ENCODE measurements around the gene CNTN2. TPM values are rescaled to one million over a fixed set of nuclear protein-coding genes. Genes with fewer than 3 reads are reported as not detected.

Gene CNTN2
- total RNA-seq, 1 donor from 2014 or later: 8.0 TPM

GRCh38 chr1:205048382-205048781, 5.4 kb downstream of the CNTN2 start:
- DNase-seq (ENCODE audit: low spot score): no peak
- intact Hi-C loops (cut with DNase I): no loop called here
- ATAC-seq: no peak

DNA sequence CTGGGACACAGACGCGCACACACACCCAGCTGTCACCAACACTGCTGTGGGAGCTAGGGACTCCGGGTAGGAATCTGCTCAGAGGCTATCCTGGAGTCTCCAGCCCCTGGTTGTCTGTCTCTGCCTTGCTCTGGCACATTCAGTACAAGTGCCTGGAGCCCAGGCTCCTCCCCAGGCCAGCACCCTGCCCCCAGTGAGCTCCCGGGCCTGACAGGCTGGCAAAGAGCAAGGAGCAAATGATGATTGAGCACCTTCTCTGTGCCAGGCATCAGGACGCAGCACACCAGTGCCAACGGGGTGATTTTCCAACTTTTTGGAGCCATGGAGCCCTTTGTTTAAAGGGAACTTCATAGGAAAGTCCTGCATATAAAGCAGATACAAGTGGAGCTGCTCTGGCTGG, 6.5 kb downstream of the CNTN2 start:
- intact Hi-C loops (cut with DNase I): no loop called here
- no peak for DNase-seq (ENCODE audit: low spot score)
- ATAC-seq: peak; percentile 16

DNA sequence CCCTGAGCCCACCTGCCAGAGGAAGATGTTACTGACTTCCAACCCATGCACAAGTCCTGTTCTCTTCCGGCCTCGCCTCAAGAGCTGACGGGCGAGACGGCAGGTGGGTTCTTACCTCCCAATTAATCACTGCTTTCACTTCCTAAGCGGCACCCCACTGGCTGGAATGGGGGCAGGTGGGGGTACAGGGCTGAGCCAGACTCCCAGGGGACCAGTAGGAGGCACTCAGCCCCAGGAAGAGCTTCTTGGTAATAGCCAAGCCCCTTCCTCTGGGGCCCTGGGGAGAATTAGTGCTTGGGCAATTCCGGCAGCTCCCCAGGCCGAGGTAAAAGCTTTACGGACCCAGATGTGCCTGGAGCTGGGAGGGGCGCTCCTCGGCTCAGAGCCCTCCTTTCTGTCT, 9.7 kb downstream of the CNTN2 start:
- DNase-seq (ENCODE audit: low spot score) (no peak), ATAC-seq (no peak)
- intact Hi-C loops (cut with DNase I): no loop called here

DNA sequence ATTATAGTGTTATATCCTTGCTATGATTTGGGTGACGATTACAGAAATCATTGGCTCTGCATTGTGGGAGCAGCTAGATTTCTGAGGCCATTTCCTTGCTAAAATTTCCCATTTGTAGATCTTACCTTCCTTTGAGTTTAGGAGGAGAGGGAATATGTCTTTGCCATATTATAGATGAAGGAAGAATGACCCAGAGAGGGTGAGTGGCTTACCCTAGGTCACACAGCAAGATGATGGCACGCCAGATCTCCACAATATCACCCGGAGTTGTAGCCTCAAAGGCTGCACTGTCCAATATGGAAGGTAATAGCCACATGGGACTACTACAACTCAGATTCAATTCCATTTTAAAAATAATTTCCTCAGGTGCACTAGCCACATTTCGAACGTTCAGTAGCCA, 10.3 kb downstream of the CNTN2 start:
- ATAC-seq (no peak), DNase-seq (ENCODE audit: low spot score) (no peak)
- intact Hi-C loops (cut with DNase I): no loop called here

DNA sequence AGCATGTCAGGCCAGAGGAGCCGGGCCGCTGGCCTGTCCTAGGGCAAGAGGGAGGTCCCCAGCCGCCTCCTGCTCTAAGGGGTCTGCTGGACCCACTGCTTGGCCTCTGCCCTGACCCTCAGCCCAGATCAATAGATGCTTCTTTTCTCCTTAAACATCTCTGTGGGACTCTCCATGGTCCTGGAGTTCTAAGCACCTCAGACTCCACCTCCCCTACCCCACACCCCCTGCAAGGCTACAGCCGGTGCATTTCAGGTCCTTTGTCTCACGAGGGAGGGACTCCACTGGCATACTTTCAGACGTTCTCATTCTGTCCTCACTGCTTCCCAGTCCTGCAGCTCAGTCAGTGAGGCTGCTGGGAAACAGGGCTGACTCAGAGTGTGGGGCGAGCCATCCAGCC, 11.0 kb downstream of the CNTN2 start:
- no peak for DNase-seq (ENCODE audit: low spot score)
- intact Hi-C loops (cut with DNase I): no loop called here
- ATAC-seq: no peak

DNA sequence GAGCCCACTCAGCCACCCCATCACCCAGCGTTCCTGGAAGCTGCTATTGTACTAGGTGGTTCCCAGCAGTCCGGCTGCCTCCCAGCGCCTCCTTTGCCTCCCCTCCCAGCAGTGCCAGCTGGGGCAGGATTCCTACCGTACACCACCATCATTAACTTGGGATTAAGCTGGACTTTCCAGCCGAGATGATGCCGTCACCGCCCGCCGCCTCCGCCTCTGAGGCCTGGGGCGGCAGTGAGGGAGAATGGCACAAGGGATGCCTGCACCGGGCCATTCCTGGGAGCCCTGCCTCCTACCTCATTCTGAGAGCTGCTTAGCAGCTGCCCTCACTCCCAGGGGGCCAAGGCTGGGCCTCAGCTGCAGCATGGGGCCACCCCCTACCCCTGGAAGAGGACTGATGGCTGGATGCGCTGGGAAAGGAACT, 13.2 kb downstream of the CNTN2 start:
- DNase-seq (ENCODE audit: low spot score) (no peak), ATAC-seq (no peak)
- intact Hi-C loops (cut with DNase I): no loop called here

GRCh38 chr1:205056956-205057568, 14.1 kb downstream of the CNTN2 start:
- intact Hi-C loops (cut with DNase I): no loop called here
- ATAC-seq: no peak
- no peak for DNase-seq (ENCODE audit: low spot score)

- DNase-seq (ENCODE audit: low spot score) (no peak), ATAC-seq (no peak)
- intact Hi-C loops (cut with DNase I): no loop called here
These were observed 15.0 kb downstream of the CNTN2 start for GRCh38 chr1:205057808-205058575.

GRCh38 chr1:205058853-205059252, 15.8 kb downstream of the CNTN2 start:
- intact Hi-C loops (cut with DNase I): no loop called here
- DNase-seq (ENCODE audit: low spot score): no peak
- no peak for ATAC-seq

- intact Hi-C loops (cut with DNase I): loop anchor here (5.0 kb wide), 1 partner anchor 72 kb away; no protein-coding TSS in a partner anchor
- ATAC-seq (no peak), DNase-seq (ENCODE audit: low spot score) (no peak)
These were observed 16.6 kb downstream of the CNTN2 start for GRCh38 chr1:205059660-205060059.

DNA sequence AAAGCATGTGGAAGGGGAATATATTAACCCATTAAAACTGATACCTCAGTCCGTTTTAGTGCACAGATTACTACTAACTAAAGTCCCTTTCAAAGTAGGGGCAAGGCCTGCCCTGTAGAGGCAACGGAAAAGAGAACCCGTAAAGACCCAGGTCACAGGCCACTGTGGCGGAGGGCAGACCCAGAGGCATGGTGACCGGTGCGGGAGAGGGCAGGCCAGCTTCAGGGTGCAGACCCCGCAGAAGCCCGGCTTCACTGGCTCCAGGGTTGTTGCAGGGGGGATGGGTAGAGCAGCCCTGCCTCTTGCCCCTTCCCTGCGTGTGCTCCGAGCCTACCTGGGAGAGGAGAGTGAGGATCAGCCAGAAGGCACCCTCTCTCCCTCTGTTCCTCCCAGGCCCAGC, 17.7 kb downstream of the CNTN2 start:
- intact Hi-C loops (cut with DNase I): loop anchor here (5.0 kb wide), 1 partner anchor 73 kb away; no protein-coding TSS in a partner anchor
- no peak for ATAC-seq
- no peak for DNase-seq (ENCODE audit: low spot score)

DNA sequence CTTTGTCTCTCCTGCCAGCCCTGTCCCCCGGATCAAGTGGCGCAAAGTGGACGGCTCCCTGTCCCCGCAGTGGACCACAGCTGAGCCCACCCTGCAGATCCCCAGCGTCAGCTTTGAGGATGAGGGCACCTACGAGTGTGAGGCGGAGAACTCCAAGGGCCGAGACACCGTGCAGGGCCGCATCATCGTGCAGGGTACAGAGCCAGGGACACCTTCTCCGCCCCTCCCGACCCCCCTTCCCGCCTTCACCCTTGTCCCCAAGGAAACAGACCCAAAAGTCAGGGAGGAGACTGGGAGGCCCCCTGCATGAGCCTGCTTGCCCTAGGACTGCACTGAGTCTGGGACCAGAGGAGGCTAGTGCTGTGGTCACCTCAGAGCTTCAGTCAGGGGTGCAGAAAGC, 18.2 kb downstream of the CNTN2 start:
- DNase-seq (ENCODE audit: low spot score) (no peak), ATAC-seq (peak; percentile 63)

DNA sequence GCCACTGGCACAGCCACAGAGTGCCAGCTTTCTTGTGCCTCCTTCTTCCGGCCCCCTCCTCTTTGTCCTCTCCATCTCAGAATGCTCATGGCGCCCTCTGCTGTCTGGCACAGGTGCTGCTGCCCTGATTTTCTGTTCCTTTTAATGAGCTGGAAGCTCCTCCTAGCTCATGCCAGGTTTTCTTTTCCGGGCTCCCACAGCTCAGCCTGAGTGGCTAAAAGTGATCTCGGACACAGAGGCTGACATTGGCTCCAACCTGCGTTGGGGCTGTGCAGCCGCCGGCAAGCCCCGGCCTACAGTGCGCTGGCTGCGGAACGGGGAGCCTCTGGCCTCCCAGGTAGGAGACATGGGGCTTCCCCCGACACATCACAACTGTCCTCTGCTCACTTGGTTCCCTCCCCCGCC, 18.7 kb downstream of the CNTN2 start:
- intact Hi-C loops (cut with DNase I): loop anchor here (5.0 kb wide), 1 partner anchor 74 kb away; no protein-coding TSS in a partner anchor
- peak; percentile 72 for ATAC-seq
- peak; percentile 88 for DNase-seq (ENCODE audit: low spot score)

More for the DNA sequence above, 18.2 kb downstream of the CNTN2 start:
- intact Hi-C loops (cut with DNase I): loop anchor here (5.0 kb wide), 1 partner anchor 74 kb away; no protein-coding TSS in a partner anchor

DNA sequence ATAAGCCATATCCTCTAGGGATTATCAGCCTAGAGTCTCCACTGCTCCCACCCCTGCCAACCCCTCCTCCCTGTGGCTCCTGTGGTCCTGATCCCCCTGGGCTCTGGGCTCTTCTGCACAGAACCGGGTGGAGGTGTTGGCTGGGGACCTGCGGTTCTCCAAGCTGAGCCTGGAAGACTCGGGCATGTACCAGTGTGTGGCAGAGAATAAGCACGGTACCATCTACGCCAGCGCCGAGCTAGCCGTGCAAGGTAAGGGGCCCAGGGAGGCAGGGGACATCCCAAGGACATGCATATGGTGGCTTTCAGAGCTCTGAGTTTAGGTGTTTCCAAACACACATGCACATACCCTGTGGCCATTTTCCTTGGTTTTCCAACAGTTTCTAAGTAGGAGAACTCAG, 19.3 kb downstream of the CNTN2 start:
- DNase-seq (ENCODE audit: low spot score) (no peak), ATAC-seq (no peak)
- intact Hi-C loops (cut with DNase I): loop anchor here (5.0 kb wide), 1 partner anchor 75 kb away; no protein-coding TSS in a partner anchor

GRCh38 chr1:205062895-205063294, 19.9 kb downstream of the CNTN2 start:
- intact Hi-C loops (cut with DNase I): loop anchor here (5.0 kb wide), 1 partner anchor 76 kb away; no protein-coding TSS in a partner anchor
- DNase-seq (ENCODE audit: low spot score) (no peak), ATAC-seq (no peak)

DNA sequence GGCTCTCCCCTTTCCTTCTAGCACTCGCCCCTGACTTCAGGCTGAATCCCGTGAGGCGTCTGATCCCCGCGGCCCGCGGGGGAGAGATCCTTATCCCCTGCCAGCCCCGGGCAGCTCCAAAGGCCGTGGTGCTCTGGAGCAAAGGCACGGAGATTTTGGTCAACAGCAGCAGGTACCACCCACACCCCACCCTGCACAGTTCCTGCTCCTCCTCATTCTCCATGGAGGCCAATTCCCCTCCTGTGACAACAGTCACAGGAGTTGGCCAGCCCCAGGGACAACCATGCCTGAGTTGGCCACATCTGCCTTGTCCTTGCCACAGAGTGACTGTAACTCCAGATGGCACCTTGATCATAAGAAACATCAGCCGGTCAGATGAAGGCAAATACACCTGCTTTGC, 21.3 kb downstream of the CNTN2 start:
- intact Hi-C loops (cut with DNase I): loop anchor here (5.0 kb wide), 1 partner anchor 77 kb away; no protein-coding TSS in a partner anchor
- DNase-seq (ENCODE audit: low spot score) (peak; percentile 42), ATAC-seq (no peak)

DNA sequence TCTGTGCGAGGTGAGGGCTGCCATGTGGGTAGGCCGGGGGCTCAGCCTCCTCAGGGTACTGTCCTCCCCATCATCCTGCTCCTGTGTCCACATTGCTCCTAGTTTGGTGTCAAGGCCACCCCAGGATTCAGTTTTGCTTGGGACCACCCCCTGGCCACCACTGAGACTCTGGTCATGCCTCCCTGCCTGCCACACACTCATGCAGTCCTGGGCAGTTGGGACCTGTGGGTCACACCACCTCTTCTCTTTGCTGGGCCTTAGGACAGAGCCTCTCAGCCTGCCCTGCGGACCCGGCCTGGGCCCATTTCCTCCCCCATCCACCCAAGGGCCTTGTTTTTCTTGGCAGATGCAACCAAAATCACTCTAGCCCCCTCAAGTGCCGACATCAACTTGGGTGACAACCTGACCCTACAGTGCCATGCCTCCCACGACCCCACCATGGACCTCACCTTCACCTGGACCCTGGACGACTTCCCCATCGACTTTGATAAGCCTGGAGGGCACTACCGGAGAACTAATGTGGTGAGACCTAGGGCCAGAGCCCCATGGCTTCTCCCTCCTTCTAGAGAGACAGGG, 21.8 kb downstream of the CNTN2 start:
- no peak for ATAC-seq
- DNase-seq (ENCODE audit: low spot score): peak; percentile 23
- intact Hi-C loops (cut with DNase I): loop anchor here (5.0 kb wide), 1 partner anchor 78 kb away; no protein-coding TSS in a partner anchor

DNA sequence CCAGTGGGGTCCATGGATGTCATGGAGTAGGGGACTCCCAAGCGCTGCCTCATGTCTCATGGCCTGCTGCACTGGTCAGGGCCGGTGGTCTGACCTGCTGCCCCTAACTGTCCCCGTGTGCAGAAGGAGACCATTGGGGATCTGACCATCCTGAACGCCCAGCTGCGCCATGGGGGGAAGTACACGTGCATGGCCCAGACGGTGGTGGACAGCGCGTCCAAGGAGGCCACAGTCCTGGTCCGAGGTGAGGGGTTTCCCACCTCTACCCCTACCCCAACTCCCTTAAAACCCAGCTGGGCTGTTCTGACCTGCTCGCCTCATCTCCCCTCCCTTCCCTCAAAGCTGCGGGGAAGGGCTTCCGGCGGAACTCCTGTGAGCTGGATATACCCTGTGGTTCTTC, 22.7 kb downstream of the CNTN2 start:
- ATAC-seq (no peak), DNase-seq (ENCODE audit: low spot score) (peak; percentile 54)
- intact Hi-C loops (cut with DNase I): no loop called here

DNA sequence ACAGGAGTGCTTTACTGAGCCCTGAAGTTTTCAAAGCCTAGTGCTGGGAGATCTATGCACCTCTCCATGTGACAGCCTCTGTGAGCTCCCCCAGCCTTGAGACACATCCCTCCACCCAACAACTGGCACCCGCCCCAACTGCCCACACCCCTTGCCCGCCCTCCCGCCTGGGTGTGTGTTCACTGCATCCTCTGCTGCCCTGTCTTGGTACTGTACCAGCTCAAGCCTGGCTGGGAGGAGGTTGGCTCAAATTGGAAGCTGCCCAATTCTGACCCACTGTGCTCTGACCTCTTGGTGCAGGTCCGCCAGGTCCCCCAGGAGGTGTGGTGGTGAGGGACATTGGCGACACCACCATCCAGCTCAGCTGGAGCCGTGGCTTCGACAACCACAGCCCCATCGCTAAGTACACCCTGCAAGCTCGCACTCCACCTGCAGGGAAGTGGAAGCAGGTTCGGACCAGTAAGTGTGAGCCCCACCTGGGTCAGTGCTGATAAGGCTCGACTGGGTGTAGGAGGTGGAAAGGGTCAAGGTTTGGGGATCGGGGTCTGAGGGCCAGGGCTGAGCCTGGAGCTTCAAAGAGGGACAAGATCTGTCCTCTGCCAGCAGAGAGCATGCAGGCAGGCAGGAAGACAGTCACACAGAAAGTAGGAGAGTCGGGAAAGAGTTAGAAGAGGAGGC, 23.3 kb downstream of the CNTN2 start:
- peak; percentile 55 for DNase-seq (ENCODE audit: low spot score)
- ATAC-seq: no peak
- intact Hi-C loops (cut with DNase I): no loop called here
